GM23338 (cell line): ENCODE measurements around the gene DAGLA. TPM values are rescaled to one million over a fixed set of nuclear protein-coding genes. Genes with fewer than 3 reads are reported as not detected.

ENCODE experiments used
- ATAC-seq: fragments of 200-7000 bp; cut with Tn5 transposase; 3 replicates; pipeline ENCODE4 v1.9.1; 2020
- DNase-seq: peaks from one replicate; pipeline ENCODE4 v3.0.0-alpha.2; 2015; ENCODE audit warnings: low spot score
- H2AFZ ChIP-seq: fragments of 200-600 bp; sonication (generic); 2 replicates; pipeline ENCODE4 v1.8.0; 2016; ENCODE audit warnings: antibody characterized with exemption, mild to moderate bottlenecking, moderate library complexity
- H3F3A ChIP-seq: fragments of 200-600 bp; sonication (generic); replicated peaks from 2 replicates; pipeline ENCODE4 v1.8.0; 2017; ENCODE audit warnings: antibody characterized with exemption, mixed run types, low read depth
- H3K27ac ChIP-seq: fragments of 200-600 bp; sonication (generic); 2 replicates; pipeline ENCODE4 v1.6.1; 2016; ENCODE audit warnings: low read depth
- H3K27me3 ChIP-seq: fragments of 200-600 bp; sonication (generic); 2 replicates; pipeline ENCODE4 v1.8.0; 2016; ENCODE audit warnings: mild to moderate bottlenecking, mixed run types, moderate library complexity; ENCODE audit not compliant: insufficient read depth
- H3K36me3 ChIP-seq: fragments of 200-600 bp; sonication (generic); 2 replicates; pipeline ENCODE4 v1.8.0; 2016; ENCODE audit warnings: mild to moderate bottlenecking; ENCODE audit not compliant: insufficient read depth
- H3K4me1 ChIP-seq: fragments of 200-600 bp; sonication (generic); 2 replicates; pipeline ENCODE4 v1.8.0; 2016; ENCODE audit warnings: mild to moderate bottlenecking, moderate library complexity; ENCODE audit not compliant: insufficient read depth
- H3K4me2 ChIP-seq: fragments of 200-600 bp; sonication (generic); 2 replicates; pipeline ENCODE4 v1.7.1; 2017; ENCODE audit warnings: mixed run types
- H3K4me3 ChIP-seq: fragments of 200-600 bp; sonication (generic); 2 replicates; pipeline ENCODE4 v1.6.1; 2016; ENCODE audit warnings: mixed run types
- H3K79me2 ChIP-seq: fragments of 200-600 bp; sonication (generic); replicated peaks from 2 replicates; pipeline ENCODE4 v1.8.0; 2017; ENCODE audit warnings: mild to moderate bottlenecking; ENCODE audit not compliant: insufficient read depth
- H3K9me2 ChIP-seq: fragments of 200-600 bp; sonication (generic); 2 replicates; pipeline ENCODE4 v1.8.0; 2017; ENCODE audit not compliant: insufficient read depth
- H4K20me1 ChIP-seq: fragments of 200-600 bp; sonication (generic); replicated peaks from 2 replicates; pipeline ENCODE4 v1.8.0; 2017; ENCODE audit warnings: mild to moderate bottlenecking; ENCODE audit not compliant: insufficient read depth
- H3K27ac Mint-ChIP-seq: 2 replicates; pipeline ENCODE4 v1.8.0; 2020; ENCODE audit warnings: inconsistent platforms, mild to moderate bottlenecking, moderate library complexity, mixed read lengths
- H3K27me3 Mint-ChIP-seq: 3 replicates; pipeline ENCODE4 v1.8.0; 2022; ENCODE audit warnings: low read depth, mild to moderate bottlenecking, moderate library complexity, mixed read lengths, inconsistent platforms; ENCODE audit not compliant: insufficient read depth, poor library complexity
- H3K36me3 Mint-ChIP-seq: 3 replicates; pipeline ENCODE4 v1.8.0; 2021; ENCODE audit warnings: low read depth, mild to moderate bottlenecking, inconsistent platforms, moderate library complexity, mixed read lengths
- H3K4me1 Mint-ChIP-seq: 3 replicates; pipeline ENCODE4 v1.8.0; 2020; ENCODE audit warnings: mild to moderate bottlenecking, inconsistent platforms, mixed read lengths
- H3K4me3 Mint-ChIP-seq: 3 replicates; pipeline ENCODE4 v1.8.0; 2021; ENCODE audit warnings: moderate library complexity, mild to moderate bottlenecking, inconsistent platforms, mixed read lengths
- H3K9me3 Mint-ChIP-seq: 3 replicates; pipeline ENCODE4 v1.8.0; 2020; ENCODE audit warnings: moderate library complexity, mild to moderate bottlenecking, inconsistent platforms, mixed read lengths
- CREB1 ChIP-seq: fragments of 250-450 bp; sonication (Bioruptor Pico); IDR thresholded peaks from 2 replicates; pipeline ENCODE4 v1.5.0; 2020; ENCODE audit warnings: low read depth, mild to moderate bottlenecking, moderate library complexity
- CTCF ChIP-seq, 2 experiments: fragments of 200-600 bp in 1 of 2; sonication (generic) in 1 of 2; conservative IDR thresholded peaks; 2 replicates each; pipeline versions ENCODE4 v1.5.1 to v1.6.1; 2016 to 2017; ENCODE audit warnings: antibody characterized with exemption in 2 of 2, low read depth in 2 of 2, mild to moderate bottlenecking in 2 of 2, moderate library complexity in 1 of 2
- ETS1 ChIP-seq: IDR thresholded peaks from 2 replicates; pipeline ENCODE4 v1.6.1; 2016; ENCODE audit warnings: antibody characterized with exemption
- EZH2 ChIP-seq: fragments of 200-600 bp; sonication (generic); IDR thresholded peaks from one replicate; pipeline ENCODE4 v1.8.0; 2017; ENCODE audit warnings: antibody characterized with exemption, mild to moderate bottlenecking, low read depth; ENCODE audit not compliant: unreplicated experiment
- EZH2phosphoT487 ChIP-seq: fragments of 200-600 bp; sonication (generic); IDR thresholded peaks from one replicate; pipeline ENCODE4 v1.8.1; 2018; ENCODE audit warnings: antibody characterized with exemption; ENCODE audit not compliant: unreplicated experiment
- JUNB ChIP-seq: IDR thresholded peaks from one replicate; pipeline ENCODE4 v1.6.1; 2016; ENCODE audit warnings: antibody characterized with exemption; ENCODE audit not compliant: unreplicated experiment
- NANOG ChIP-seq: IDR thresholded peaks from 2 replicates; pipeline ENCODE4 v1.6.1; 2016; ENCODE audit warnings: antibody characterized with exemption, borderline replicate concordance
- POLR2AphosphoS5 ChIP-seq: IDR thresholded peaks from 2 replicates; pipeline ENCODE4 v1.6.1; 2016; ENCODE audit warnings: antibody characterized with exemption, low read depth
- REST ChIP-seq: IDR thresholded peaks from one replicate; pipeline ENCODE4 v1.6.1; 2018; ENCODE audit warnings: antibody characterized with exemption; ENCODE audit not compliant: unreplicated experiment
- STAT1 ChIP-seq: IDR thresholded peaks from one replicate; pipeline ENCODE4 v1.6.1; 2016; ENCODE audit warnings: antibody characterized with exemption; ENCODE audit not compliant: unreplicated experiment
- ZNF114 ChIP-seq: fragments of 250-450 bp; sonication (Bioruptor Pico); IDR thresholded peaks from 2 replicates; pipeline ENCODE4 v1.5.0; 2020; ENCODE audit warnings: mild to moderate bottlenecking, moderate library complexity
- ZNF331 ChIP-seq: fragments of 250-450 bp; sonication (Bioruptor Pico); IDR thresholded peaks from 2 replicates; pipeline ENCODE4 v1.5.0; 2020; ENCODE audit warnings: low read depth, mild to moderate bottlenecking, moderate library complexity
- ZNF462 ChIP-seq: fragments of 250-450 bp; sonication (Bioruptor Pico); IDR thresholded peaks from 2 replicates; pipeline ENCODE4 v1.5.0; 2020; ENCODE audit warnings: mild to moderate bottlenecking, moderate library complexity
- polyA plus RNA-seq: library from polyadenylated mRNA; unstranded; fragments of >200 nt; fragmentation: Nextera tagmentation; extraction: Ambion mirVana; gene quantifications from 2 replicates; pipeline ENCODE4 v1.2.1, GENCODE V29; 2016
- total RNA-seq: library from RNA; depleted of rRNA; stranded (reverse); fragments of >200 nt; shearing (Covaris generic); gene quantifications from 2 replicates; pipeline ENCODE4 v1.2.3, GENCODE V29; 2014

The DAGLA gene
- total and polyA plus RNA-seq, 2 experiments from 2014 or later = 0.55 to 2.5 TPM

- Mint-ChIP-seq H3K27me3 (peaks cover 10% of the 10 kb centered on the region), H3K27ac (no peak overlapping the region), H3K4me3 (no peak overlapping the region), H3K4me1 (no peaks in the 10 kb centered on the region; the same call in 2 of the 3 replicates), H3K9me3 (no peaks in the 10 kb centered on the region), H3K36me3 (peaks cover 4% of the 10 kb centered on the region; the same call in 1 of the 3 replicates)
- Histone ChIP-seq H3K27me3 (no peaks in the 10 kb centered on the region), H3K79me2 (no peaks in the 10 kb centered on the region), H3F3A (no peaks in the 10 kb centered on the region), H3K4me1 (no peaks in the 10 kb centered on the region), H3K36me3 (no peaks in the 10 kb centered on the region), H3K27ac (no peak overlapping the region), H3K4me2 (no peak overlapping the region), H3K9me2 (no peaks in the 10 kb centered on the region), H4K20me1 (no peaks in the 10 kb centered on the region), H2AFZ (no peak overlapping the region), H3K4me3 (no peak overlapping the region)
- TF ChIP-seq ETS1 (no peak), NANOG (no peak), ZNF462 (no peak), JUNB (no peak), STAT1 (no peak), ZNF114 (CRISPR knock-in tag) (no peak), POLR2AphosphoS5 (no peak), CTCF (conservative IDR thresholded peaks at IDR 0.05; ENCODE audit: low read depth in 2 of 2) (no peak; a peak in 1 of 4 replicates), REST (no peak), EZH2phosphoT487 (no peak), CREB1 (CRISPR knock-in tag) (no peak), ZNF331 (CRISPR knock-in tag) (no peak), EZH2 (no peak)
- DNase-seq (no peak), ATAC-seq (no peak)
These were observed 55.2 kb downstream of the DAGLA start for GRCh38 chr11:61735391-61735790.
